CD14-positive monocyte (primary cell): ENCODE measurements around the gene TIPARP. TPM values are rescaled to one million over a fixed set of nuclear protein-coding genes. Genes with fewer than 3 reads are reported as not detected.

Experiments
- DNase-seq, 3 donors: peaks; one replicate each; pipeline ENCODE4 v3.0.0-alpha.2; 2011 to 2022
- H2AFZ ChIP-seq: 2 replicates; pipeline ENCODE4 v1.6.0; 2012; ENCODE audit warnings: mild to moderate bottlenecking, low read depth, low read length, inconsistent platforms; ENCODE audit not compliant: insufficient read depth, poor library complexity, severe bottlenecking
- H3K27ac ChIP-seq, 2 donors: 1 replicate in 1 of 2; 2 replicates in 1 of 2; pipeline ENCODE4 v1.5.1; 2012 to 2013; ENCODE audit warnings: low read length in 2 of 2, control low read depth in 1 of 2, inconsistent platforms in 1 of 2, low read depth in 1 of 2, mild to moderate bottlenecking in 1 of 2
- H3K27me3 ChIP-seq, 2 donors: one replicate each; pipeline versions ENCODE4 v1.6.0 to v1.6.1; 2011 to 2013; ENCODE audit warnings: low read length in 2 of 2; ENCODE audit not compliant: control insufficient read depth in 2 of 2, insufficient read depth in 2 of 2
- H3K36me3 ChIP-seq, 2 donors: replicated peaks in 1 of 2; 1 replicate in 1 of 2; 2 replicates in 1 of 2; pipeline versions ENCODE4 v1.5.1 to v1.6.1; 2012 to 2013; ENCODE audit warnings: low read length in 2 of 2, control low read depth in 1 of 2, inconsistent platforms in 1 of 2, mild to moderate bottlenecking in 1 of 2; ENCODE audit not compliant: insufficient read depth in 2 of 2, control insufficient read depth in 1 of 2
- H3K4me1 ChIP-seq, 2 donors: 1 replicate in 1 of 2; 2 replicates in 1 of 2; pipeline versions ENCODE4 v1.5.1 to v1.6.1; 2012 to 2013; ENCODE audit warnings: low read length in 2 of 2, control low read depth in 1 of 2, inconsistent platforms in 1 of 2, mild to moderate bottlenecking in 1 of 2, moderate library complexity in 1 of 2; ENCODE audit not compliant: insufficient read depth in 2 of 2, control insufficient read depth in 1 of 2
- H3K4me2 ChIP-seq: replicated peaks from 2 replicates; pipeline ENCODE3; 2012; ENCODE audit warnings: low read length, moderate library complexity, mild to moderate bottlenecking; ENCODE audit not compliant: poor library complexity, severe bottlenecking; ENCODE audit errors: extremely low read depth
- H3K4me3 ChIP-seq, 3 experiments: fragments of 200-600 bp in 1 of 3; sonication (generic) in 1 of 3; replicated peaks in 1 of 3; 1 replicate in 2 of 3; 2 replicates in 1 of 3; pipeline ENCODE4 v1.5.1; 2011 to 2013; ENCODE audit warnings: low read length in 3 of 3, mild to moderate bottlenecking in 3 of 3, control low read depth in 2 of 3, low read depth in 2 of 3, inconsistent platforms in 1 of 3, moderate library complexity in 1 of 3
- H3K79me2 ChIP-seq: 2 replicates; pipeline ENCODE4 v1.6.0; 2012; ENCODE audit warnings: mild to moderate bottlenecking, control low read depth, inconsistent platforms, low read length, moderate library complexity; ENCODE audit not compliant: insufficient read depth
- H3K9ac ChIP-seq: 2 replicates; pipeline ENCODE4 v1.6.0; 2017; ENCODE audit warnings: low read length, mild to moderate bottlenecking; ENCODE audit not compliant: insufficient read depth, poor library complexity, severe bottlenecking
- H3K9me3 ChIP-seq, 2 donors: replicated peaks in 1 of 2; 1 replicate in 1 of 2; 2 replicates in 1 of 2; pipeline versions ENCODE4 v1.5.1 to v1.6.1; 2012 to 2013; ENCODE audit warnings: low read length in 2 of 2, control low read depth in 1 of 2; ENCODE audit not compliant: control insufficient read depth in 1 of 2, insufficient read depth in 1 of 2
- H4K20me1 ChIP-seq: 2 replicates; pipeline ENCODE4 v1.6.0; 2012; ENCODE audit warnings: mild to moderate bottlenecking, low read length, control low read depth, moderate library complexity; ENCODE audit not compliant: insufficient read depth
- H3K27ac Mint-ChIP-seq, 7 donors: one replicate each; pipeline ENCODE4 v1.8.0; 2020; ENCODE audit warnings: mild to moderate bottlenecking in 7 of 7, mixed read lengths in 7 of 7, moderate library complexity in 6 of 7, inconsistent platforms in 2 of 7
- H3K27me3 Mint-ChIP-seq, 3 donors: one replicate each; pipeline ENCODE4 v1.8.0; 2021 to 2022; ENCODE audit warnings: low read depth in 3 of 3, mild to moderate bottlenecking in 3 of 3, mixed read lengths in 3 of 3, moderate library complexity in 3 of 3, inconsistent platforms in 1 of 3
- H3K36me3 Mint-ChIP-seq, 2 donors: one replicate each; pipeline ENCODE4 v1.8.0; 2020; ENCODE audit warnings: mixed read lengths in 2 of 2, inconsistent platforms in 1 of 2, mild to moderate bottlenecking in 1 of 2
- H3K4me1 Mint-ChIP-seq: one replicate; pipeline ENCODE4 v1.8.0; 2020; ENCODE audit warnings: mild to moderate bottlenecking, mixed read lengths
- H3K4me3 Mint-ChIP-seq, 2 donors: one replicate each; pipeline ENCODE4 v1.8.0; 2020; ENCODE audit warnings: mild to moderate bottlenecking in 2 of 2, mixed read lengths in 2 of 2, moderate library complexity in 1 of 2
- H3K9me3 Mint-ChIP-seq, 7 donors: one replicate each; pipeline ENCODE4 v1.8.0; 2020 to 2022; ENCODE audit warnings: mixed read lengths in 7 of 7, mild to moderate bottlenecking in 6 of 7, moderate library complexity in 6 of 7, inconsistent platforms in 2 of 7
- WGBS: methylation state at CpG from one replicate; pipeline ENCODE4 v1.1.5; 2013; ENCODE audit warnings: missing lambda C conversion rate; ENCODE audit not compliant: insufficient coverage; 5-methylcytosine and 5-hydroxymethylcytosine counted together
- intact Hi-C, 2 donors: fragments of 100-400 bp; cut with micrococcal nuclease; formaldehyde crosslinking; loops; one replicate each; pipeline versions ENCODE4 v1.15.0 to v1.15.1; 2023
- polyA plus RNA-seq, 3 donors: library from polyadenylated mRNA; depleted of rRNA in 1 of 3; unstranded in 2 of 3; stranded (reverse) in 1 of 3; fragments of 300-500 nt in 2 of 3; fragments of >200 nt in 1 of 3; fragmentation: Illumina TruSeq in 2 of 3; gene quantifications; 1 replicate in 2 of 3; 2 replicates in 1 of 3; pipeline ENCODE4 v1.2.3, GENCODE V29; 2012 to 2021
- TF ChIP-seq, protein P1 (sequence below): fragments of 200-600 bp; IDR thresholded peaks from one replicate; pipeline ENCODE4 v1.8.0; 2022; ENCODE audit warnings: antibody characterized with exemption, mild to moderate bottlenecking

TIPARP gene
- polyA plus RNA-seq, 3 donors = 12.7 to 42.5 (median 16.7) TPM

DNA sequence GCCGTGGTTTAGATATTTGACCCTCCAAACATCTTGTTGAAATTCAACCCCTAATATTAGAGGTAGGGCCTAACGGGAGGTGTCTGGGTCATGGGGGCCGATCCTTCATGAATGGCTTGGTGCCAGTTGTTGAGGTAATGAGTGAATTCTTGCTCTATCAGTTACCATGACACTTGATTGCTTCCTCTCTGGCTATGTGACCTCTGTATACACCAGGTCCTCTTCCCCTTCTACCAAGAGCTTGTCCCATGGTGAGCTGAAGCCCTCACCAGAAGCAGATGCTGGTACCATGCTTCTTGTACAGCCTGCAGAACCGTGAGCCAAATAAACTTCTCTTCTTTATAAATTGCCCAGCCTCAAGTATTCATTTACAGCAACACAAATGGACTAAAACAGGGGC lies 41.8 kb upstream of the TIPARP start:
- DNase-seq = no peak
- intact Hi-C loops = no loop called here
- Mint-ChIP-seq H3K36me3 (no peaks in the 10 kb centered on the region), H3K27me3 (peaks cover 0 to 1% (median 0%) of the 10 kb centered on the region in 3 donors), H3K4me3 (no peak overlapping the region), H3K9me3 (no peaks in the 10 kb centered on the region), H3K4me1 (no peaks in the 10 kb centered on the region), H3K27ac (no peak overlapping the region)
- H3K36me3 ChIP-seq = no peaks in the 10 kb centered on the region
- TF ChIP-seq, protein P1, sequence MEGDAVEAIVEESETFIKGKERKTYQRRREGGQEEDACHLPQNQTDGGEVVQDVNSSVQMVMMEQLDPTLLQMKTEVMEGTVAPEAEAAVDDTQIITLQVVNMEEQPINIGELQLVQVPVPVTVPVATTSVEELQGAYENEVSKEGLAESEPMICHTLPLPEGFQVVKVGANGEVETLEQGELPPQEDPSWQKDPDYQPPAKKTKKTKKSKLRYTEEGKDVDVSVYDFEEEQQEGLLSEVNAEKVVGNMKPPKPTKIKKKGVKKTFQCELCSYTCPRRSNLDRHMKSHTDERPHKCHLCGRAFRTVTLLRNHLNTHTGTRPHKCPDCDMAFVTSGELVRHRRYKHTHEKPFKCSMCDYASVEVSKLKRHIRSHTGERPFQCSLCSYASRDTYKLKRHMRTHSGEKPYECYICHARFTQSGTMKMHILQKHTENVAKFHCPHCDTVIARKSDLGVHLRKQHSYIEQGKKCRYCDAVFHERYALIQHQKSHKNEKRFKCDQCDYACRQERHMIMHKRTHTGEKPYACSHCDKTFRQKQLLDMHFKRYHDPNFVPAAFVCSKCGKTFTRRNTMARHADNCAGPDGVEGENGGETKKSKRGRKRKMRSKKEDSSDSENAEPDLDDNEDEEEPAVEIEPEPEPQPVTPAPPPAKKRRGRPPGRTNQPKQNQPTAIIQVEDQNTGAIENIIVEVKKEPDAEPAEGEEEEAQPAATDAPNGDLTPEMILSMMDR = no peak
- H3K79me2 ChIP-seq = no peaks in the 10 kb centered on the region
- H3K9me3 ChIP-seq = no peaks in the 10 kb centered on the region
- H3K27me3 ChIP-seq = no peaks in the 10 kb centered on the region
- no peak overlapping the region for H3K27ac ChIP-seq
- no peak overlapping the region for H3K4me2 ChIP-seq
- no CpG with 5 or more reads among the region's 4 CpGs for whole genome bisulfite sequencing
- no peaks in the 10 kb centered on the region for H4K20me1 ChIP-seq
- no peak overlapping the region for H3K4me3 ChIP-seq
- peaks cover 7 to 8% of the 10 kb centered on the region in 2 donors for H3K4me1 ChIP-seq
- H3K9ac ChIP-seq = no peak overlapping the region
- no peak overlapping the region for H2AFZ ChIP-seq

DNA sequence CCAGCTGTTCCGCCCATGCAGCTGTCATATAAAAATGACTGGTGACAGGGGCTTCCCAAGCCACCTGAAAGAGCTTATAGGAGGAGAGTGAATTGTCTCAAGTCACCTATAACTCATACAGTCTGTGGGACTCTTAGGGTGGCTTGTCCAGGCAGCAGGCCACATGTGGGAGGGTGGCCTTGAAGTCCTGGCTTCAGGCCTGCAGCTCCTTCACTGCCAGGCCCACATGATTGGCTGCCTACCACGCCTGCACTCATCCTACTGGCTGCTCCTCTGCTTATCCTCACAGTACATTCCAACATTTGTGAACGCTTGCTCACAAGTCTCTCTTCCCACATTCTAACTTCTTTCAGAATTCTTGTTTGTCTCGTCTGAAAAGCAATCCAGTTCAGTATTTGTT lies 41.1 kb upstream of the TIPARP start:
- H3K79me2 ChIP-seq = no peaks in the 10 kb centered on the region
- H3K4me3 ChIP-seq = no peak overlapping the region
- Mint-ChIP-seq H3K9me3 (no peaks in the 10 kb centered on the region), H3K27me3 (peaks cover 0 to 1% (median 0%) of the 10 kb centered on the region in 3 donors), H3K27ac (no peak overlapping the region), H3K4me1 (no peaks in the 10 kb centered on the region), H3K4me3 (no peak overlapping the region), H3K36me3 (no peaks in the 10 kb centered on the region)
- WGBS = 94% methylated on average over 2 of the region's 4 CpGs
- H4K20me1 ChIP-seq = no peaks in the 10 kb centered on the region
- no peaks in the 10 kb centered on the region for H3K36me3 ChIP-seq
- no peaks in the 10 kb centered on the region for H3K9me3 ChIP-seq
- TF ChIP-seq, protein P1 = no peak
- H3K9ac ChIP-seq = no peak overlapping the region
- DNase-seq = no peak
- no peak overlapping the region for H3K27ac ChIP-seq
- no peak overlapping the region for H3K4me2 ChIP-seq
- H3K27me3 ChIP-seq = no peaks in the 10 kb centered on the region
- H2AFZ ChIP-seq = no peak overlapping the region
- H3K4me1 ChIP-seq = peaks cover 7 to 8% of the 10 kb centered on the region in 2 donors
- intact Hi-C loops = no loop called here
